CD4-positive, CD25-positive, alpha-beta regulatory T cell (primary cell): ENCODE results near the gene SIN3B. TPM values are rescaled to one million over a fixed set of nuclear protein-coding genes. Genes with fewer than 3 reads are reported as not detected.
A peak's percentile ranks its signal among the peaks of the same experiment; 100 is the strongest.

ENCODE experiments used
- ATAC-seq, 2 donors: fragments of 150-1000 bp; cut with Tn5 transposase; one replicate each; pipeline ENCODE4 v1.10.0; 2021; ENCODE audit warnings: low read depth in 2 of 2, moderate number of reproducible peaks in 2 of 2, moderate library complexity in 1 of 2
- DNase-seq, 3 donors: peaks; one replicate each; pipeline versions ENCODE4 v3.0.0 to v3.0.0-alpha.2; 2012 to 2022; ENCODE audit warnings: mixed read lengths in 1 of 3
- H3K27ac ChIP-seq: one replicate; pipeline ENCODE4 v1.7.0; 2013; ENCODE audit warnings: mild to moderate bottlenecking, low read length; ENCODE audit not compliant: insufficient read depth, poor library complexity, severe bottlenecking
- H3K27me3 ChIP-seq: one replicate; pipeline ENCODE4 v1.7.0; 2013; ENCODE audit warnings: low read length; ENCODE audit not compliant: control insufficient read depth, insufficient read depth
- H3K36me3 ChIP-seq: one replicate; pipeline ENCODE4 v1.7.0; 2013; ENCODE audit warnings: mild to moderate bottlenecking, low read length, moderate library complexity; ENCODE audit not compliant: control insufficient read depth, insufficient read depth
- H3K4me1 ChIP-seq: 2 replicates; pipeline ENCODE4 v1.7.0; 2013; ENCODE audit warnings: mild to moderate bottlenecking, low read length; ENCODE audit not compliant: insufficient read depth, control insufficient read depth, poor library complexity, severe bottlenecking
- H3K4me3 ChIP-seq: one replicate; pipeline ENCODE4 v1.7.0; 2013; ENCODE audit warnings: low read depth, mild to moderate bottlenecking, low read length, moderate library complexity
- H3K9me3 ChIP-seq, 2 experiments: 1 replicate in 1 of 2; 2 replicates in 1 of 2; pipeline ENCODE4 v1.7.0; 2013; ENCODE audit warnings: low read length in 2 of 2, mild to moderate bottlenecking in 1 of 2, moderate library complexity in 1 of 2; ENCODE audit not compliant: control insufficient read depth in 2 of 2
- H3K27ac Mint-ChIP-seq, 3 donors: one replicate each; pipeline ENCODE4 v1.8.0; 2020 to 2022; ENCODE audit warnings: mild to moderate bottlenecking in 3 of 3, mixed read lengths in 3 of 3, moderate library complexity in 2 of 3
- H3K27me3 Mint-ChIP-seq: one replicate; pipeline ENCODE4 v1.8.0; 2022; ENCODE audit warnings: mild to moderate bottlenecking, mixed read lengths
- H3K36me3 Mint-ChIP-seq: one replicate; pipeline ENCODE4 v1.8.0; 2020; ENCODE audit warnings: mixed read lengths
- H3K4me1 Mint-ChIP-seq, 4 donors: one replicate each; pipeline ENCODE4 v1.8.0; 2020 to 2022; ENCODE audit warnings: mixed read lengths in 4 of 4, mild to moderate bottlenecking in 1 of 4
- H3K4me3 Mint-ChIP-seq, 4 donors: one replicate each; pipeline ENCODE4 v1.8.0; 2020 to 2022; ENCODE audit warnings: mild to moderate bottlenecking in 4 of 4, mixed read lengths in 4 of 4, moderate library complexity in 3 of 4
- H3K9me3 Mint-ChIP-seq, 7 donors: one replicate each; pipeline ENCODE4 v1.8.0; 2020 to 2022; ENCODE audit warnings: mixed read lengths in 7 of 7, mild to moderate bottlenecking in 3 of 7, moderate library complexity in 2 of 7
- polyA plus RNA-seq, 4 donors: library from polyadenylated mRNA; unstranded; fragments of 300-500 nt; fragmentation: Illumina TruSeq; gene quantifications; one replicate each; pipeline ENCODE4 v1.2.3, GENCODE V29; 2021
- total RNA-seq: library from RNA; stranded (reverse); gene quantifications from one replicate; pipeline ENCODE4 v1.2.3, GENCODE V29; 2022

The SIN3B gene
- total and polyA plus RNA-seq, 5 donors from 2014 or later: 2.2 to 82.3 (median 4.6) TPM

DNA sequence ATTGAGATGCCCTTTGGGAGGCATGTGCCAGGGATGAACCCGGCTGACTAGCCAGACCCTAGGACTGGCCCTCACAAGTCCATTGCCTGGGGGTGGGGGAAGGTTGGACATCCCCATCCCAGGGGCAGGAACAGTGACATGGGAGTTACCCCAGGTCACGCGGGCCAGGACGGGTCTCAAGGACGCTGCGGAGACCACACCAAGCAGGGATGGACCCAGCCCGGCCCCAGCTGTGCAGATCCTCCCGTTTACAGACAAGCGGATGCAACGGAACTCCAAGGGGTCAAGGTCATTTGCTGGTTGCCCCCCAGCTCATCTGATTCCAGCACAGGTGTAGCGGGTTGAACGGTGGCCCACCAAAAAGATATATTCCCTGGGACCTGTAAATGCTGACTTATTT, 79.6 kb downstream of the SIN3B start:
- no peak for DNase-seq
- no peaks in the 10 kb centered on the region for H3K36me3 ChIP-seq
- peaks cover 4% of the 10 kb centered on the region for H3K27me3 Mint-ChIP-seq
- no peak overlapping the region for H3K27ac ChIP-seq
- H3K4me1 Mint-ChIP-seq: no peaks in the 10 kb centered on the region
- H3K9me3 Mint-ChIP-seq: peaks cover 0 to 22% (median 10%) of the 10 kb centered on the region in 7 donors
- no peaks in the 10 kb centered on the region for H3K27me3 ChIP-seq
- H3K4me1 ChIP-seq: no peaks in the 10 kb centered on the region
- no peak overlapping the region for H3K4me3 ChIP-seq
- peaks cover 12 to 18% of the 10 kb centered on the region in 2 experiments for H3K9me3 ChIP-seq
- no peak overlapping the region for H3K4me3 Mint-ChIP-seq
- no peak for ATAC-seq
- peaks cover 9% of the 10 kb centered on the region for H3K36me3 Mint-ChIP-seq
- H3K27ac Mint-ChIP-seq: no peak overlapping the region

DNA sequence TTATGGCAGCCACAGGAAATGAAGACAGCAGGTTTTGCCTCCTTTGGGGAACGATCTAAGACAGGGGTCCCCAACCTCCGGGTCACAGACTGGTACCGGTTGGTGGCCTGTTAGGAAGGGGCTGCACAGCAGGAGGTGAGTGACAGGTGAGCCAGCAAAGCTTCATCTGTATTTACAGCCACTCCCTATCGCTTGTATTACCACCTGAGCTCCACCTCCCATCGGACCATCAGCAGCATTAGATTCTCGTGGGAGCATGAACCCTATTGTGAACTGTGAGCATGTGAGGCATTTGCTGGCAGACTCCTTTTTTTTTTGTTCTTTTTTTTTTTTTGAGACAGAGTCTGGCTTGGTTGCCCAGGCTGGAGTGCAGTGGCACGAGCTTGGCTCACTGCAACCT, 81.8 kb downstream of the SIN3B start:
- Histone ChIP-seq H3K27me3 (no peaks in the 10 kb centered on the region), H3K9me3 (peaks cover 12 to 29% of the 10 kb centered on the region in 2 experiments), H3K27ac (no peak overlapping the region), H3K4me3 (no peak overlapping the region), H3K4me1 (no peaks in the 10 kb centered on the region), H3K36me3 (no peaks in the 10 kb centered on the region)
- Mint-ChIP-seq H3K4me3 (no peak overlapping the region), H3K36me3 (peaks cover 10% of the 10 kb centered on the region), H3K9me3 (peaks cover 0 to 28% (median 10%) of the 10 kb centered on the region in 7 donors), H3K27me3 (peaks cover 4% of the 10 kb centered on the region), H3K27ac (no peak overlapping the region), H3K4me1 (no peaks in the 10 kb centered on the region)
- no peak for ATAC-seq
- no peak for DNase-seq

DNA sequence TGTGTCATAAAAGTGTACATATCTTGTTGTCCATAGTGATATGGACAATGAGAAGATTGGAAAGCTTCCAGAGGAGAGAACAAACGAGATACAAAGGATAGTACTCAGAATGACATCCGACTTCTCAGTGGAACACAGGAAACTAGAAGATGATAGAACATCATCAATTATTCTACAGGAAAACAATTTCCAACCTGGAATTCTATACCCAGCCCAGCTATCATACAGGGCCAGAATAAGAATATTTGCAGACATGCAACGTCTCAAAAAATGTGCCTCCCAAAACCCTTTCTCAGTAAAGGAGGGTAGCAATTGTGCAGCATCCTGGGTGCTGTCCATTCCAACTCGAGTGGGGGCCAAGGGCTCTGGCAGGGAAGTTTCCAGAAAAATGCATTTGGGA, 83.6 kb downstream of the SIN3B start:
- no peak overlapping the region for H3K4me3 Mint-ChIP-seq
- no peaks in the 10 kb centered on the region for H3K36me3 ChIP-seq
- H3K4me1 ChIP-seq: no peaks in the 10 kb centered on the region
- peaks cover 0 to 28% (median 10%) of the 10 kb centered on the region in 7 donors for H3K9me3 Mint-ChIP-seq
- H3K9me3 ChIP-seq: peaks cover 12 to 29% of the 10 kb centered on the region in 2 experiments
- H3K4me3 ChIP-seq: no peak overlapping the region
- ATAC-seq (no peak), DNase-seq (no peak)
- H3K27ac Mint-ChIP-seq: no peak overlapping the region
- H3K36me3 Mint-ChIP-seq: peaks cover 10% of the 10 kb centered on the region
- H3K27ac ChIP-seq: no peak overlapping the region
- peaks cover 4% of the 10 kb centered on the region for H3K27me3 Mint-ChIP-seq
- no peaks in the 10 kb centered on the region for H3K4me1 Mint-ChIP-seq
- no peaks in the 10 kb centered on the region for H3K27me3 ChIP-seq

DNA sequence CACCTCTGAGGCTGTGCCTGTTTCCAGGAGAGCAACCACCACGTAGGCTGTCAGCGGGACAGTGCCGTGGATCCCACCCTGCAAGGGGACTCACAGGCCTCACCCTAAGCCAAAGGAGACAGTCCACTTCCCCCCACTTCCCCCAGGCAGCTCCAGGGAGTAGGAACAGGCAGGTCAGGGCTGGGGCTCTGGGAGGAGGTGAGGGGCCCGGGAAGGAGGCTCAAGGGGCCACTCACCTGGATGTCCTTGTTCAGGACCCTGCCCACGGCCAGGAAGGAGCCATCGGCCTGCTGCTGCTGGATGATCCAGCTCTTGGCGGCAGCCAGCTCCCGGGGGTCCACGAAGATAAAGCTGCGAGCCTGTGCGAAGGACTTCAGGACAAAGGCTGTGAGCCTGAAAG, 85.2 kb downstream of the SIN3B start:
- no peak for DNase-seq
- Histone ChIP-seq H3K9me3 (peaks cover 12 to 29% of the 10 kb centered on the region in 2 experiments), H3K27ac (no peak overlapping the region), H3K4me1 (no peaks in the 10 kb centered on the region), H3K4me3 (no peak overlapping the region), H3K36me3 (no peaks in the 10 kb centered on the region), H3K27me3 (no peaks in the 10 kb centered on the region)
- Mint-ChIP-seq H3K4me3 (no peak overlapping the region), H3K9me3 (peaks cover 0 to 28% (median 11%) of the 10 kb centered on the region in 7 donors), H3K27ac (no peak overlapping the region), H3K36me3 (peaks cover 10% of the 10 kb centered on the region), H3K4me1 (no peaks in the 10 kb centered on the region), H3K27me3 (peaks cover 4% of the 10 kb centered on the region)
- no peak for ATAC-seq

DNA sequence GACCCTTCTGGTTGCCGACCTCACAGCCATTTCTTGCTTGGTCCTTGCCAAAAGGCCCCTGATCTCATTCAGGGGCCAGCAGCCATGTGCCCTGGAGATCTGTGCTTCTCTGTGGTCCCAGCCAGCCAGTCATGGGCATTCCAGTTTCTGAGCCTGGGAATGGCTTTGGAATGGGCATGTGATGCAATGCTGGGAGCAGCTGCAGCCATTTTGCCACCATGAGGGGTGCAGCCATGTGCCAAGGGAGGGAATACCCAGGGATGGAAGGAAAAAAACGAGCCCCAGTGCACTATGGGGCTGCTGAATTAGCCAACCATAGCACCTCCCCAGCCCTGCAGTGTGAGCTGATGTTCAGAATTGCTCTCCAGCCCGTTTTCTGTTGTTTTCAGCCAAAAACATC, 85.9 kb downstream of the SIN3B start:
- no peaks in the 10 kb centered on the region for H3K36me3 ChIP-seq
- H3K9me3 ChIP-seq: peaks cover 12 to 29% of the 10 kb centered on the region in 2 experiments
- H3K27me3 ChIP-seq: no peaks in the 10 kb centered on the region
- H3K4me1 ChIP-seq: no peaks in the 10 kb centered on the region
- Mint-ChIP-seq H3K27ac (no peak overlapping the region), H3K9me3 (peaks cover 0 to 28% (median 13%) of the 10 kb centered on the region in 7 donors), H3K4me1 (no peaks in the 10 kb centered on the region), H3K4me3 (no peak overlapping the region), H3K36me3 (peaks cover 10% of the 10 kb centered on the region), H3K27me3 (peaks cover 4% of the 10 kb centered on the region)
- DNase-seq: no peak
- no peak overlapping the region for H3K4me3 ChIP-seq
- H3K27ac ChIP-seq: no peak overlapping the region
- no peak for ATAC-seq

DNA sequence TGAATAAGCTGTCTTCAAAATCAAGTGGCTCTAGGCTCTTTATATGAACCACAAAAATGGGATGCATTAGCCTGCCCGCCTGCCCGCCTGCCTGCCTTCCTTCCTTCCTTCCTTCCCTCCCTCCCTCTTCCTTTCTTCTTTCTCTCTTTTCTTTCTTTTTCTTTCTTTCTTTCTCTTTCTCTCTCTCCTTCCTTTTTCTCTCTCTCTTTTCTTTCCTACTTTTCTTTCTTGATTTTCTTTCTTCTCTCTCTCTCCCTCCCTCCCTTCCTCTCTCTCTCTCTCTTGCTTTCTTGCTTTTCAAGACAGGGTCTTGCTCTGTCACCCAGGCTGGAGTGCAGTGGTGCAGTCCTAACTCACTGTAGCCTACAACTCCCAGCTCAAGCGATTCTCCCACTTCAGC, 86.5 kb downstream of the SIN3B start:
- peaks cover 12 to 29% of the 10 kb centered on the region in 2 experiments for H3K9me3 ChIP-seq
- no peak for DNase-seq
- Mint-ChIP-seq H3K4me3 (peak overlapping the region in 1 of 4 donors; percentile 47), H3K36me3 (peaks cover 10% of the 10 kb centered on the region), H3K4me1 (no peaks in the 10 kb centered on the region), H3K27me3 (peaks cover 4% of the 10 kb centered on the region), H3K9me3 (peaks cover 0 to 28% (median 13%) of the 10 kb centered on the region in 7 donors), H3K27ac (no peak overlapping the region)
- no peak overlapping the region for H3K4me3 ChIP-seq
- H3K27ac ChIP-seq: no peak overlapping the region
- ATAC-seq: no peak
- H3K27me3 ChIP-seq: no peaks in the 10 kb centered on the region
- H3K4me1 ChIP-seq: no peaks in the 10 kb centered on the region
- H3K36me3 ChIP-seq: no peaks in the 10 kb centered on the region

DNA sequence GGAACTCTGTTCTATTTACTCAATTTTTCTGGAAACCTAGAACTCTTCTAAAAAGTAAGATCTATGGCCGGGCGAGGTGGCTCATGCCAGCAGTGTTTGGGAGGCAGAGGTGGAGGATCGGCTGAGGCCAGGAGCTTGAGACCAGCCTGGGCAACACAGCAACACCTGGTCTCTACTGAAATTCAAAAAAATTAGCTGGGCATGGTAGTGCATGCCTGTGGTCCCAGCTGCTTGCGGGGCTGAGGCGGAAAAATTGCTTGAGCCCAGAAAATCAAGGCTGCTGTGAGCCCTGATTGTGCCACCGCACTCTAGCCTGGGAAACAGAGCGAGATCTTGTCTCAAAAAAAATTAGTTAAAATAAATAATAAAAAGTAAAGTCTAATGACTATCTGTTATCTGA, 88.2 kb downstream of the SIN3B start:
- Histone ChIP-seq H3K4me3 (no peak overlapping the region), H3K27ac (no peak overlapping the region), H3K27me3 (no peaks in the 10 kb centered on the region), H3K9me3 (peaks cover 9 to 25% of the 10 kb centered on the region in 2 experiments), H3K4me1 (no peaks in the 10 kb centered on the region), H3K36me3 (no peaks in the 10 kb centered on the region)
- Mint-ChIP-seq H3K36me3 (peaks cover 10% of the 10 kb centered on the region), H3K27me3 (no peaks in the 10 kb centered on the region), H3K4me1 (no peaks in the 10 kb centered on the region), H3K9me3 (peaks cover 0 to 20% (median 11%) of the 10 kb centered on the region in 7 donors), H3K27ac (no peak overlapping the region), H3K4me3 (no peak overlapping the region)
- DNase-seq (no peak), ATAC-seq (no peak)

DNA sequence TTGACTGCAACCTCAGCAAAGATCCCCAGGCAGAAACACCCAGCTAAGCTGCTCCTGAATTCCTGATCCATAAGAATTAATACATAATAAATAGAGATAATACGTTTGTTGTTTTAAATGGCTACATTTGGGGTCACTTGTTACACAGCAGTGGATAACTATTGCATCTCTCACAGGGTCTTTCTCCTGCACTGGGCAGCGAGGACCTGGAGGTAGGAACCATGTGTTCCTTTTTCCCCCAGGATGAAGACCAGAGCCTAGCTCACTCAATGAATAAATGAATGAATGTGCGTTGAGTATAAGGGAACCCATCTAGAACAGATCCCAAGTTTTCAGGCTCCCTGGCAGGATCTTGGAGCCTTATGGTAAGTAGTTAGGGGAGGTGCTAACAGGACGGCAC, 90.3 kb downstream of the SIN3B start:
- H3K9me3 ChIP-seq: peaks cover 0 to 5% of the 10 kb centered on the region in 2 experiments
- Mint-ChIP-seq H3K36me3 (no peaks in the 10 kb centered on the region), H3K9me3 (peaks cover 0 to 5% (median 3%) of the 10 kb centered on the region in 7 donors), H3K4me3 (no peak overlapping the region), H3K27ac (peak overlapping the region in 1 of 3 donors; percentile 38), H3K4me1 (no peaks in the 10 kb centered on the region), H3K27me3 (no peaks in the 10 kb centered on the region)
- ATAC-seq (no peak), DNase-seq (no peak)
- no peak overlapping the region for H3K27ac ChIP-seq
- no peaks in the 10 kb centered on the region for H3K36me3 ChIP-seq
- H3K4me3 ChIP-seq: no peak overlapping the region
- no peaks in the 10 kb centered on the region for H3K4me1 ChIP-seq
- no peaks in the 10 kb centered on the region for H3K27me3 ChIP-seq
